HG02943 (cell line): ENCODE results near the gene RIF1.

Experiments used
- ATAC-seq: cut with Tn5 transposase; IDR thresholded peaks from one replicate; pipeline ENCODE4 v1.9.1; 2021; ENCODE audit warnings: mild to moderate bottlenecking, low read depth, moderate library complexity; ENCODE audit not compliant: unreplicated experiment

Gene RIF1

GRCh38 chr2:151409601-151410484 is at the start of gene RIF1:
Gene RIF1 (plus strand): TSS chr2:151409902. CDS start chr2:151410424, 522 bp downstream.
- ATAC-seq, result peak; percentile 95

GRCh38 chr2:151361674-151362370 is 47.9 kb upstream of the RIF1 start:
- no peak for ATAC-seq

- ATAC-seq, result peak; percentile 62
Measured at GRCh38 chr2:151363709-151364108, 46.0 kb upstream of the RIF1 start.

GRCh38 chr2:151367571-151367970 is 42.1 kb upstream of the RIF1 start:
- ATAC-seq, result no peak

- peak; percentile 87 for ATAC-seq
Measured at GRCh38 chr2:151374436-151374835, 35.3 kb upstream of the RIF1 start.

GRCh38 chr2:151379169-151379568 is 30.5 kb upstream of the RIF1 start:
- ATAC-seq, result no peak

- no peak for ATAC-seq
Measured at GRCh38 chr2:151380580-151381235, 29.0 kb upstream of the RIF1 start.

GRCh38 chr2:151381266-151381665 is 28.4 kb upstream of the RIF1 start:
- no peak for ATAC-seq

GRCh38 chr2:151388011-151388410 is 21.7 kb upstream of the RIF1 start:
- ATAC-seq, result no peak

GRCh38 chr2:151391436-151391835 is 18.3 kb upstream of the RIF1 start:
- ATAC-seq, result no peak

- ATAC-seq, result no peak
Measured at GRCh38 chr2:151394509-151394908, 15.2 kb upstream of the RIF1 start.

- ATAC-seq, result no peak
Measured at GRCh38 chr2:151395509-151396374, 14.0 kb upstream of the RIF1 start.

- ATAC-seq, result no peak
Measured at GRCh38 chr2:151399981-151400380, 9.7 kb upstream of the RIF1 start.

- ATAC-seq, result no peak
Measured at GRCh38 chr2:151401149-151401548, 8.6 kb upstream of the RIF1 start.

- ATAC-seq, result no peak
Measured at GRCh38 chr2:151403914-151404313, 5.8 kb upstream of the RIF1 start.

- ATAC-seq, result no peak
Measured at GRCh38 chr2:151405376-151405775, 4.3 kb upstream of the RIF1 start.

- ATAC-seq, result no peak
Measured at GRCh38 chr2:151407281-151407680, 2.4 kb upstream of the RIF1 start.

GRCh38 chr2:151408788-151409600 is 708 bp upstream of the RIF1 start:
- no peak for ATAC-seq

- ATAC-seq, result peak; percentile 42
Measured at GRCh38 chr2:151410485-151410834, 758 bp downstream of the RIF1 start.

- ATAC-seq, result no peak
Measured at GRCh38 chr2:151417650-151418049, 7.9 kb downstream of the RIF1 start.
